Naive thymus-derived CD4-positive, alpha-beta T cell (primary cell): ENCODE data around the gene IQCK. TPM values are rescaled to one million over a fixed set of nuclear protein-coding genes. Genes with fewer than 3 reads are reported as not detected.

Source experiments
- ATAC-seq: fragments of 150-1000 bp; cut with Tn5 transposase; 2 replicates; pipeline ENCODE4 v1.10.0; 2021; ENCODE audit warnings: mild to moderate bottlenecking, moderate library complexity
- CTCF ChIA-PET: fragments of 350-600 bp; sonication (Branson Sonifier 250); formaldehyde crosslinking; loops from one replicate; lab custom pipeline; 2021; ENCODE audit warnings: antibody characterized with exemption; lab: Charles Lee
- POLR2A ChIA-PET: fragments of 350-600 bp; sonication (Branson Sonifier 250); formaldehyde crosslinking; loops from one replicate; lab custom pipeline; 2021; ENCODE audit warnings: antibody characterized with exemption, inconsistent platforms; lab: Charles Lee
- DNase-seq, 9 donors: peaks; one replicate each; pipeline versions ENCODE4 v3.0.0 to v3.0.0-alpha.2; 2020 to 2022; ENCODE audit warnings: mixed read lengths in 1 of 9
- H3K27ac ChIP-seq: one replicate; pipeline ENCODE4 v1.7.0; 2013; ENCODE audit warnings: mild to moderate bottlenecking, low read depth, low read length, moderate library complexity
- H3K27me3 ChIP-seq, 2 donors: one replicate each; pipeline ENCODE4 v1.7.0; 2013; ENCODE audit warnings: low read length in 2 of 2, mild to moderate bottlenecking in 2 of 2, moderate library complexity in 2 of 2; ENCODE audit not compliant: control insufficient read depth in 2 of 2, insufficient read depth in 2 of 2
- H3K36me3 ChIP-seq, 3 experiments: 1 replicate in 2 of 3; 2 replicates in 1 of 3; pipeline ENCODE4 v1.7.0; 2013; ENCODE audit warnings: low read length in 3 of 3, mild to moderate bottlenecking in 3 of 3, moderate library complexity in 1 of 3; ENCODE audit not compliant: insufficient read depth in 3 of 3, control insufficient read depth in 2 of 3
- H3K4me1 ChIP-seq, 2 donors: one replicate each; pipeline ENCODE4 v1.7.0; 2013; ENCODE audit warnings: low read length in 2 of 2, mild to moderate bottlenecking in 2 of 2, moderate library complexity in 1 of 2; ENCODE audit not compliant: control insufficient read depth in 2 of 2, insufficient read depth in 2 of 2
- H3K4me3 ChIP-seq: 2 replicates; pipeline ENCODE4 v1.7.0; 2013; ENCODE audit warnings: mild to moderate bottlenecking, low read length
- H3K9me3 ChIP-seq, 3 experiments: 1 replicate in 2 of 3; 2 replicates in 1 of 3; pipeline ENCODE4 v1.7.0; 2013; ENCODE audit warnings: low read length in 3 of 3; ENCODE audit not compliant: control insufficient read depth in 2 of 3
- H3K27ac Mint-ChIP-seq, 9 donors: one replicate each; pipeline ENCODE4 v1.8.0; 2020 to 2022; ENCODE audit warnings: mixed read lengths in 9 of 9, mild to moderate bottlenecking in 8 of 9, moderate library complexity in 5 of 9, inconsistent platforms in 2 of 9
- H3K27me3 Mint-ChIP-seq, 5 donors: one replicate each; pipeline ENCODE4 v1.8.0; 2021 to 2022; ENCODE audit warnings: mixed read lengths in 5 of 5, mild to moderate bottlenecking in 1 of 5
- H3K36me3 Mint-ChIP-seq, 5 donors: one replicate each; pipeline ENCODE4 v1.8.0; 2020 to 2022; ENCODE audit warnings: mixed read lengths in 5 of 5, mild to moderate bottlenecking in 3 of 5, inconsistent platforms in 1 of 5
- H3K4me1 Mint-ChIP-seq, 7 donors: one replicate each; pipeline ENCODE4 v1.8.0; 2020 to 2022; ENCODE audit warnings: mixed read lengths in 7 of 7, mild to moderate bottlenecking in 3 of 7, inconsistent platforms in 1 of 7
- H3K4me3 Mint-ChIP-seq, 10 donors: one replicate each; pipeline ENCODE4 v1.8.0; 2020 to 2022; ENCODE audit warnings: mild to moderate bottlenecking in 10 of 10, mixed read lengths in 10 of 10, moderate library complexity in 6 of 10, inconsistent platforms in 2 of 10
- H3K9me3 Mint-ChIP-seq, 11 donors: one replicate each; pipeline ENCODE4 v1.8.0; 2020 to 2022; ENCODE audit warnings: mixed read lengths in 11 of 11, mild to moderate bottlenecking in 4 of 11, inconsistent platforms in 1 of 11, moderate library complexity in 1 of 11
- intact Hi-C, 2 donors: fragments of 100-400 bp; cut with micrococcal nuclease; formaldehyde crosslinking; loops; one replicate each; pipeline ENCODE4 v1.15.1; 2023
- polyA plus RNA-seq, 2 donors: library from polyadenylated mRNA; unstranded; fragments of 300-500 nt; fragmentation: Illumina TruSeq; gene quantifications; one replicate each; pipeline ENCODE4 v1.2.3, GENCODE V29; 2021
- total RNA-seq, 6 experiments: library from RNA in 5 of 6; stranded (reverse) in 5 of 6; gene quantifications; 1 replicate in 5 of 6; 2 replicates in 1 of 6; pipeline ENCODE4 v1.2.3 and lab custom pipeline; 2021 to 2026

IQCK gene
- total and polyA plus RNA-seq, 7 experiments from 2014 or later = 0.48 to 5.0 (median 3.4) TPM

- Histone ChIP-seq H3K27me3 (no peaks in the 10 kb centered on the region), H3K27ac (no peak overlapping the region), H3K9me3 (no peaks in the 10 kb centered on the region), H3K4me1 (no peaks in the 10 kb centered on the region), H3K4me3 (no peak overlapping the region), H3K36me3 (no peaks in the 10 kb centered on the region)
- H3K4me1 Mint-ChIP-seq = peaks cover 0 to 6% (median 0%) of the 10 kb centered on the region in 7 donors
- H3K9me3 Mint-ChIP-seq = no peaks in the 10 kb centered on the region
- no peaks in the 10 kb centered on the region for H3K36me3 Mint-ChIP-seq
- DNase-seq (no peak), ATAC-seq (no peak)
- H3K4me3 Mint-ChIP-seq = no peak overlapping the region
- POLR2A ChIA-PET = no interaction called here
- intact Hi-C loops = no loop called here
- CTCF ChIA-PET = no interaction called here
- no peaks in the 10 kb centered on the region for H3K27me3 Mint-ChIP-seq
- peak overlapping the region in 1 of 9 donors; percentile 55 for H3K27ac Mint-ChIP-seq
Measured at GRCh38 chr16:19757026-19757425, 39.0 kb downstream of the IQCK start.

- Histone ChIP-seq H3K27ac (no peak overlapping the region), H3K27me3 (no peaks in the 10 kb centered on the region), H3K4me1 (no peaks in the 10 kb centered on the region), H3K9me3 (no peaks in the 10 kb centered on the region), H3K36me3 (no peaks in the 10 kb centered on the region), H3K4me3 (no peak overlapping the region)
- Mint-ChIP-seq H3K36me3 (no peaks in the 10 kb centered on the region), H3K9me3 (no peaks in the 10 kb centered on the region), H3K27me3 (no peaks in the 10 kb centered on the region), H3K4me3 (no peak overlapping the region), H3K27ac (no peak overlapping the region), H3K4me1 (peaks cover 0 to 6% (median 0%) of the 10 kb centered on the region in 7 donors)
- CTCF ChIA-PET = no interaction called here
- ATAC-seq (no peak), DNase-seq (no peak)
- intact Hi-C loops = no loop called here
- POLR2A ChIA-PET = no interaction called here
Measured at GRCh38 chr16:19757762-19758595, 39.9 kb downstream of the IQCK start.

GRCh38 chr16:19760356-19761060 is 42.4 kb downstream of the IQCK start:
- peak overlapping the region in 1 of 9 donors; percentile 10 for H3K27ac Mint-ChIP-seq
- H3K9me3 ChIP-seq = no peaks in the 10 kb centered on the region
- POLR2A ChIA-PET = no interaction called here
- no peak overlapping the region for H3K27ac ChIP-seq
- no peaks in the 10 kb centered on the region for H3K9me3 Mint-ChIP-seq
- H3K4me3 ChIP-seq = no peak overlapping the region
- no peaks in the 10 kb centered on the region for H3K4me1 ChIP-seq
- intact Hi-C loops = no loop called here
- no peaks in the 10 kb centered on the region for H3K36me3 Mint-ChIP-seq
- DNase-seq = no peak
- H3K27me3 Mint-ChIP-seq = no peaks in the 10 kb centered on the region
- no peaks in the 10 kb centered on the region for H3K36me3 ChIP-seq
- no peak for ATAC-seq
- CTCF ChIA-PET = no interaction called here
- peaks cover 0 to 4% (median 0%) of the 10 kb centered on the region in 7 donors for H3K4me1 Mint-ChIP-seq
- no peaks in the 10 kb centered on the region for H3K27me3 ChIP-seq
- H3K4me3 Mint-ChIP-seq = no peak overlapping the region

- no peaks in the 10 kb centered on the region for H3K27me3 Mint-ChIP-seq
- no peaks in the 10 kb centered on the region for H3K27me3 ChIP-seq
- H3K36me3 Mint-ChIP-seq = peaks cover 0 to 14% (median 10%) of the 10 kb centered on the region in 5 donors
- no peaks in the 10 kb centered on the region for H3K9me3 ChIP-seq
- ChIA-PET CTCF (interaction anchor here (1.0 kb wide), 1 partner anchor 18 kb away, joined by 4 read pairs; no protein-coding TSS in a partner anchor), POLR2A (no interaction called here)
- ATAC-seq = no peak
- no peaks in the 10 kb centered on the region for H3K4me1 Mint-ChIP-seq
- H3K9me3 Mint-ChIP-seq = peaks cover 3 to 24% (median 9%) of the 10 kb centered on the region in 11 donors
- intact Hi-C loops = no loop called here
- H3K4me3 Mint-ChIP-seq = no peak overlapping the region
- no peaks in the 10 kb centered on the region for H3K36me3 ChIP-seq
- no peaks in the 10 kb centered on the region for H3K4me1 ChIP-seq
- no peak overlapping the region for H3K27ac ChIP-seq
- no peak overlapping the region for H3K4me3 ChIP-seq
- no peak overlapping the region for H3K27ac Mint-ChIP-seq
- DNase-seq = no peak
Measured at GRCh38 chr16:19765860-19766553, 47.9 kb downstream of the IQCK start.

GRCh38 chr16:19766554-19766884 is 48.4 kb downstream of the IQCK start:
- no peak overlapping the region for H3K4me3 Mint-ChIP-seq
- H3K4me3 ChIP-seq = no peak overlapping the region
- ChIA-PET CTCF (no interaction called here), POLR2A (no interaction called here)
- H3K36me3 Mint-ChIP-seq = peaks cover 0 to 14% (median 10%) of the 10 kb centered on the region in 5 donors
- ATAC-seq = no peak
- no peaks in the 10 kb centered on the region for H3K27me3 ChIP-seq
- no peaks in the 10 kb centered on the region for H3K27me3 Mint-ChIP-seq
- no peaks in the 10 kb centered on the region for H3K36me3 ChIP-seq
- no peaks in the 10 kb centered on the region for H3K4me1 Mint-ChIP-seq
- intact Hi-C loops = no loop called here
- no peak for DNase-seq
- H3K4me1 ChIP-seq = no peaks in the 10 kb centered on the region
- no peaks in the 10 kb centered on the region for H3K9me3 ChIP-seq
- peaks cover 3 to 24% (median 9%) of the 10 kb centered on the region in 11 donors for H3K9me3 Mint-ChIP-seq
- no peak overlapping the region for H3K27ac ChIP-seq
- H3K27ac Mint-ChIP-seq = no peak overlapping the region

GRCh38 chr16:19766988-19767387 is 48.9 kb downstream of the IQCK start:
- Histone ChIP-seq H3K4me1 (no peaks in the 10 kb centered on the region), H3K27me3 (no peaks in the 10 kb centered on the region), H3K4me3 (no peak overlapping the region), H3K36me3 (no peaks in the 10 kb centered on the region), H3K9me3 (no peaks in the 10 kb centered on the region), H3K27ac (no peak overlapping the region)
- ChIA-PET CTCF (no interaction called here), POLR2A (no interaction called here)
- H3K36me3 Mint-ChIP-seq = peaks cover 0 to 14% (median 10%) of the 10 kb centered on the region in 5 donors
- no peak overlapping the region for H3K27ac Mint-ChIP-seq
- H3K9me3 Mint-ChIP-seq = peaks cover 3 to 24% (median 9%) of the 10 kb centered on the region in 11 donors
- no peak for ATAC-seq
- intact Hi-C loops = no loop called here
- H3K4me1 Mint-ChIP-seq = no peaks in the 10 kb centered on the region
- no peak overlapping the region for H3K4me3 Mint-ChIP-seq
- peaks cover 0 to 2% (median 0%) of the 10 kb centered on the region in 5 donors for H3K27me3 Mint-ChIP-seq
- no peak for DNase-seq
